Osteocyte (in vitro differentiated cells): ENCODE results near the gene CALD1. TPM values are rescaled to one million over a fixed set of nuclear protein-coding genes. Genes with fewer than 3 reads are reported as not detected.

ENCODE experiments used
- DNase-seq: peaks from one replicate; pipeline ENCODE4 v3.0.0; 2021; ENCODE audit warnings: mixed read lengths; ENCODE audit not compliant: unreplicated experiment; ENCODE audit errors: extremely low spot score
- H3K27ac Mint-ChIP-seq: one replicate; pipeline ENCODE4 v1.8.0; 2021; ENCODE audit warnings: mild to moderate bottlenecking, mixed read lengths; ENCODE audit not compliant: unreplicated experiment
- H3K27me3 Mint-ChIP-seq: one replicate; pipeline ENCODE4 v1.8.0; 2021; ENCODE audit warnings: mixed read lengths; ENCODE audit not compliant: unreplicated experiment
- H3K36me3 Mint-ChIP-seq: one replicate; pipeline ENCODE4 v1.8.0; 2021; ENCODE audit warnings: mixed read lengths; ENCODE audit not compliant: unreplicated experiment
- H3K4me1 Mint-ChIP-seq: one replicate; pipeline ENCODE4 v1.8.0; 2021; ENCODE audit warnings: mixed read lengths; ENCODE audit not compliant: unreplicated experiment
- H3K4me3 Mint-ChIP-seq: one replicate; pipeline ENCODE4 v1.8.0; 2021; ENCODE audit warnings: mild to moderate bottlenecking, moderate library complexity, mixed read lengths; ENCODE audit not compliant: unreplicated experiment
- H3K9me3 Mint-ChIP-seq: one replicate; pipeline ENCODE4 v1.8.0; 2021; ENCODE audit warnings: mixed read lengths; ENCODE audit not compliant: unreplicated experiment
- total RNA-seq: library from RNA; stranded (reverse); gene quantifications from 2 replicates; pipeline ENCODE4 v1.2.1, GENCODE V29; 2021
- TF ChIP-seq, protein P1 (sequence below): fragments of 200-600 bp; sonication (generic); IDR thresholded peaks from 2 replicates; pipeline ENCODE4 v1.5.0; 2021; ENCODE audit warnings: antibody characterized with exemption, mild to moderate bottlenecking, moderate library complexity

Gene CALD1
- total RNA-seq, 1 donor from 2014 or later = 807 TPM

DNA sequence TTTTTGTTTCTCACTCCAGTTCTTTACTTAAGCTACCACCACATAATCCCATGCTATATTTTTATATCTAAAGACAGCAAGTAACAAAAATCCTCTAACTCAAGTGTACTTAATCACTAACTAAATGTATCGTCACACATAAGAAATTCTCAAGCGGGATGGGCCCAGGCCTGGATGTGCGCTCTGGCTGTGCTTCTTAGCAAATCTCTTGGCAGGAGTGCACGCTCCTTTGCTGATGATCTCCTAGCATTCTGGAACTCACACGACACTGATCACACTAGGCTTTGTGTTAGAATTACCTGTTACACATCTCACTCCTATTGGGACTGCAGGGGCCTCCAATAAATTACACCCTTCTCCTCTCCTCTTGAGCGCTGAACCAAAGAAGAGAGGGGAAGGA, 46.7 kb upstream of the CALD1 start:
- H3K36me3 Mint-ChIP-seq = no peaks in the 10 kb centered on the region
- H3K27me3 Mint-ChIP-seq = no peaks in the 10 kb centered on the region
- TF ChIP-seq, protein P1, sequence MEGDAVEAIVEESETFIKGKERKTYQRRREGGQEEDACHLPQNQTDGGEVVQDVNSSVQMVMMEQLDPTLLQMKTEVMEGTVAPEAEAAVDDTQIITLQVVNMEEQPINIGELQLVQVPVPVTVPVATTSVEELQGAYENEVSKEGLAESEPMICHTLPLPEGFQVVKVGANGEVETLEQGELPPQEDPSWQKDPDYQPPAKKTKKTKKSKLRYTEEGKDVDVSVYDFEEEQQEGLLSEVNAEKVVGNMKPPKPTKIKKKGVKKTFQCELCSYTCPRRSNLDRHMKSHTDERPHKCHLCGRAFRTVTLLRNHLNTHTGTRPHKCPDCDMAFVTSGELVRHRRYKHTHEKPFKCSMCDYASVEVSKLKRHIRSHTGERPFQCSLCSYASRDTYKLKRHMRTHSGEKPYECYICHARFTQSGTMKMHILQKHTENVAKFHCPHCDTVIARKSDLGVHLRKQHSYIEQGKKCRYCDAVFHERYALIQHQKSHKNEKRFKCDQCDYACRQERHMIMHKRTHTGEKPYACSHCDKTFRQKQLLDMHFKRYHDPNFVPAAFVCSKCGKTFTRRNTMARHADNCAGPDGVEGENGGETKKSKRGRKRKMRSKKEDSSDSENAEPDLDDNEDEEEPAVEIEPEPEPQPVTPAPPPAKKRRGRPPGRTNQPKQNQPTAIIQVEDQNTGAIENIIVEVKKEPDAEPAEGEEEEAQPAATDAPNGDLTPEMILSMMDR = no peak
- H3K27ac Mint-ChIP-seq = peak overlapping the region; percentile 55
- no peaks in the 10 kb centered on the region for H3K9me3 Mint-ChIP-seq
- DNase-seq = no peak
- H3K4me1 Mint-ChIP-seq = peaks cover 46% of the 10 kb centered on the region
- H3K4me3 Mint-ChIP-seq = no peak overlapping the region

DNA sequence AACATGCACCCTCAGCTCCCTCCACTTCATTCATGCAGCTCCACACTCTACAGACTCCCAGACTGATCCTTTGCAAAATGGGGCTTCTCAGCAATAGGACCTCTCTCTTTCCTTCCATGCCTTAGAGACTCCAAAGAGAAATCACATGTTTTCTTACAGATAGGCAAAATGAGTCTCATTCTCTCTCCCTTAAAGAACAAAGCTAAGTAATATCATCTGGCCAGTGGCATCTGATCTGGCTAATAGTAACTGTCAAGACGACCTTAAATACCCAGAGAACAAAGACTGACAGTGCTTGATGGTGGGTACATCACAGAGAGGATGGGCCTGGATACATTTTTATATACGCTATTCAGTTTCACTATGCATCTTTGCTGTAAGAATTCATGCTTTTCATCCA, 43.1 kb upstream of the CALD1 start:
- peak overlapping the region; percentile 38 for H3K27ac Mint-ChIP-seq
- TF ChIP-seq, protein P1 = no peak
- H3K4me3 Mint-ChIP-seq = no peak overlapping the region
- H3K4me1 Mint-ChIP-seq = peaks cover 52% of the 10 kb centered on the region
- H3K27me3 Mint-ChIP-seq = no peaks in the 10 kb centered on the region
- no peak for DNase-seq
- H3K9me3 Mint-ChIP-seq = no peaks in the 10 kb centered on the region
- no peaks in the 10 kb centered on the region for H3K36me3 Mint-ChIP-seq

DNA sequence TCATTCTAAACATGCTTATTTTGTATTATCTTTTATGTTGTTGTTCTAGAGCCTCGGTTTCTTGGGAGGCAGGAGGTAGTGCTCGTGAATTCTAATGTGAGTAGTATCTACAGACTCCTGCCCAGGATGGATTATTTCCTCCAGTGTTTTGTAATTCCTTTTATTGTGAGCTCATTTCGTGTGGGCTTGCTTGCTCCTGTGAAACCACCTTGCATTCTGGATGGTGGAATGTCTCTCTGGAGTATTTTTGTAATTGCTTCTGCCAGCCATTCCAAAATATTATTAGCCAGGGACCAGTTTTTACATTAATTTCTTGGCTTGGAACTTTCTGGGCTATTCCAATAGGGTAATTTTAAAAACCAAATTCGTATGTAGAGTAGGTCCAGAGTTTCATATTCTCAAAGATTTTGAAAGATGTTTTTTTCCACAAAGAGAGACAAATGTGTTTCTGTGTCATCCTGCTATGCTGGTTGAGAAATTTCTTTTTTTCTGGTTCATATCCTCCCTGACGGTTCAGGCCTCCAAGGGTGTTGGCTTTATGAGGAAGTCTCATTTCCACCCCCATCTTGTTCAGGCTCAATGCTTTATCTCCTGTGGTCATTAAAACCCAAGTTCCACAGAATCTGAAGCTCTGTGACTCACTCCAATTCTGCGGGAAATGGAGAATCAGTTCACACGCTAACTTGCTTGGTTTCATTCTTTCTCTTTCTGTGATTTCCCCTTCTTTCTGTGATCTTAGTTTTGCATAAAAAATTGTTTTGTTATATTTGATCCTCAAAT, 41.7 kb upstream of the CALD1 start:
- peak overlapping the region; percentile 94 for H3K27ac Mint-ChIP-seq
- H3K27me3 Mint-ChIP-seq = no peaks in the 10 kb centered on the region
- H3K4me1 Mint-ChIP-seq = peaks cover 60% of the 10 kb centered on the region
- no peak overlapping the region for H3K4me3 Mint-ChIP-seq
- no peaks in the 10 kb centered on the region for H3K36me3 Mint-ChIP-seq
- no peaks in the 10 kb centered on the region for H3K9me3 Mint-ChIP-seq
- DNase-seq = no peak
- TF ChIP-seq, protein P1 = no peak

DNA sequence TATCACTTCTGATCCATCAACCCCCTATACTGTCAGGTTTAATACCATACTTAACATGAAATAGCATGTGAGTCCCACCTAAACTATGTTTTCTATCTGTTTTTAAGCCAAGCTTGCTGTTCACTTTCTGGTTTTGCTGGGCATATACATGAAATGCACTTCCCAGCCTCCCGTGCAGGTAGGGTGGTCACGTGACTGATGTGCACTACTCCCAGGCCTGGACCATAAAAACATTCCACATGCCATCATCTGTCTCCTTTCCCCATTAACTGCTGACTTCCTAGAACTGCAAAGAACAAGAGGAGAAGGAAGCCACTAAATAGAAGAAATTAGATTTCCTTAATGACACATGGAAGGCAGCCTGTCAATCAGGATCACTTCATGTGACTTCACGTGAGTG, 40.1 kb upstream of the CALD1 start:
- no peak for DNase-seq
- TF ChIP-seq, protein P1 = no peak
- no peaks in the 10 kb centered on the region for H3K36me3 Mint-ChIP-seq
- no peak overlapping the region for H3K4me3 Mint-ChIP-seq
- H3K27me3 Mint-ChIP-seq = no peaks in the 10 kb centered on the region
- peak overlapping the region; percentile 94 for H3K27ac Mint-ChIP-seq
- H3K4me1 Mint-ChIP-seq = peaks cover 75% of the 10 kb centered on the region
- H3K9me3 Mint-ChIP-seq = no peaks in the 10 kb centered on the region

DNA sequence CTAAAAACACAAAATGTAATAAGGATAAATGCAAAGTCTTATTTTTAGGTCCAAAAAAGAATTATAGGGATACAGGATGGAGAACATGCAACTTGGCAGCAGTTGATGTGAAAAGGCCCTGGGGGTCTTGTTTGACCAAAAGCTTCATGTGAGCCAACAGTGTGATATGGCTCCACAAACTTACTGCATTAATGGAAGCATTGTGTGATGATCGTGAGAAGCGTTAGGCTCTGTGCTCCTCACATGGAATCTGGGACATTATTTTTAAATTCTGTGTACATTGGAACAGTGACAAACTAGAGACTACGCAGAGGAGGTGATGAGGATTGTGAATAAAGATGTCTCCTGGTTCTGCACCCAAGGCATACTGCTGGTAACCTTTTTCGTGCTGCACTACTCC, 39.1 kb upstream of the CALD1 start:
- Mint-ChIP-seq H3K36me3 (no peaks in the 10 kb centered on the region), H3K4me1 (peaks cover 83% of the 10 kb centered on the region), H3K4me3 (no peak overlapping the region), H3K27ac (no peak overlapping the region), H3K9me3 (no peaks in the 10 kb centered on the region), H3K27me3 (no peaks in the 10 kb centered on the region)
- DNase-seq = no peak
- TF ChIP-seq, protein P1 = no peak
